Epithelial cell of esophagus (primary cell): Measurements from ENCODE around the gene APBB1IP.
"Not testable (repeated sequence)": the region's sequence is repeated elsewhere in the genome, so short reads cannot be mapped to it uniquely, and the experiment has no call there.

ENCODE experiments used
- DNase-seq: peaks from one replicate; pipeline ENCODE4 v3.0.0; 2010; ENCODE audit warnings: low read depth
- H3K4me3 ChIP-seq: 2 replicates; pipeline ENCODE4 v1.5.1; 2011; ENCODE audit warnings: mild to moderate bottlenecking, low read length, control low read depth
- CTCF ChIP-seq: IDR thresholded peaks from 2 replicates; pipeline ENCODE4 v1.5.1; 2011; ENCODE audit warnings: low read depth, mild to moderate bottlenecking, low read length, control low read depth, inconsistent platforms; ENCODE audit not compliant: insufficient read depth; ENCODE audit errors: missing control alignments

The APBB1IP gene

GRCh38 chr10:26571655-26572054, 133.5 kb downstream of the APBB1IP start:
- no peak overlapping the region for H3K4me3 ChIP-seq
- TF ChIP-seq CTCF = no peak
- no peak for DNase-seq

DNA sequence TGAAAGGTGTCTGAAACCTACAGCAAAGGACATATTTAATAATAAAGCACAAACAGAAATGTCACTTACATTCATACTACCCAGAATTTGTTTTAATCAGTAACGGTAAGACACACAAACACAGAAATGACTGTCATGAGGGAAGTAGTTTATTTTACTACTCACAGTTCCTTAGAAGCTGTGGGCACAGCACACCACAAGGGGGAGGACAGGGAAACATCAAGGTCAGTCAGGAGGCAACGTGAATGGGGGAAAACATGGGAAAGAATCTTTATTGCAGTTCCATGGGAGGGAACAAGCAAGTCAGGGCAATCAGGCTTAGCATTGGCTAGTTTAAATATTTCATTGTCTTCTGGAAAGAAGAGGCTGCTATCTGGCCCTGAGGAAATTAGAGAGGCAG, 135.5 kb downstream of the APBB1IP start:
- TF ChIP-seq CTCF = peak; percentile 18
- H3K4me3 ChIP-seq = no peak overlapping the region
- no peak for DNase-seq

- H3K4me3 ChIP-seq = no peak overlapping the region
- TF ChIP-seq CTCF = no peak
- DNase-seq = no peak
Observed at GRCh38 chr10:26574783-26575182, 136.6 kb downstream of the APBB1IP start.

DNA sequence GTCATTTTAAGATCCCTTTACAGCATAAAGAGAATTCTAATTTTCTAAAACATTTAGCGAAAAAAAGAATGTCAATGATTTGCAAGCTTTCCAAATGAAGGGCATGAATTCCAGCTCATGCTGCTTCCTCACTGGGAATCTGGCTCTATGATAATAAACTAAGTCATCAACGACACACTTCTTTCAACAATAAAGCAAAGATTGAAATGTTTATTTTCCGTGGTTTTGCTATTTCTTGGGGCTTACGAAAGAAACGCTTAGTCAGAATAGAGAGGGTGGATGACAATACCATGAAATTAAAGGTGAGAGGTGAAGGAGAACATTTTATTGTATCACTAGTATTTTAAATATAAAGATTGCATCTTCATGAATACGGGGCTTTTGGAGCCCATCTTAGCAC, 140.2 kb downstream of the APBB1IP start:
- H3K4me3 ChIP-seq, DNase-seq: not testable (repeated sequence)

GRCh38 chr10:26579256-26580063, 141.3 kb downstream of the APBB1IP start:
- TF ChIP-seq CTCF = no peak

DNA sequence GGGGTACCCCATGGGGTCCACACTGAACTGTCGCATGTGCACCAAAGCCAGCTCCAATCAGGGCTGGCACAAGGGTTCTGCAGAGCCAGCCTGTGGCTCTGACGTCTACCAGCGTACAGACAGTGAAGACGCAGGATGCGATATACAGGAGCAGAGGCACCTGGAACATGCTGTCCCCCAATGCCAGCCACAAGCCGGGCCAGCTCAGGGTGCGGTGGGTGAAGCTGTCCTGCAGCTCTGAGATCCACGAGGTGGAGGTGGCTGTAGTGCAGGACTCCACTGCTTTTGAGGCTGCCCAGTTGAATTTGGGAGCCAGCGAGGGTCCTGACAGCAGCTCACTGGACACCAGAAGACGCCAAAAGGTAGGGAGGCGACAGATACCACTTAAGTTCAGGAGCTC, 148.1 kb downstream of the APBB1IP start:
- DNase-seq = no peak
- no peak for TF ChIP-seq CTCF
- no peak overlapping the region for H3K4me3 ChIP-seq

More at GRCh38 chr10:26579256-26580063, 141.3 kb downstream of the APBB1IP start:
- DNase-seq = no peak
- no peak overlapping the region for H3K4me3 ChIP-seq

- no peak for DNase-seq
- H3K4me3 ChIP-seq = no peak overlapping the region
- TF ChIP-seq CTCF = no peak
Observed at GRCh38 chr10:26588611-26589010, 150.5 kb downstream of the APBB1IP start.

- not testable (repeated sequence) for H3K4me3 ChIP-seq
Observed at GRCh38 chr10:26589813-26590212, 151.7 kb downstream of the APBB1IP start.

More at GRCh38 chr10:26589813-26590212, 151.7 kb downstream of the APBB1IP start:
- DNase-seq = not testable (repeated sequence)
